Progenitor cell of endocrine pancreas (in vitro differentiated cells): ENCODE results near the gene CAPN13. TPM values are rescaled to one million over a fixed set of nuclear protein-coding genes. Genes with fewer than 3 reads are reported as not detected.

Experiments
- DNase-seq: peaks from one replicate; pipeline ENCODE4 v3.0.0; 2021; ENCODE audit warnings: low spot score; ENCODE audit not compliant: unreplicated experiment
- H3K27ac Mint-ChIP-seq: 2 replicates; pipeline ENCODE4 v1.8.0; 2021; ENCODE audit warnings: mild to moderate bottlenecking, moderate library complexity, mixed read lengths
- H3K27me3 Mint-ChIP-seq: 2 replicates; pipeline ENCODE4 v1.8.0; 2021; ENCODE audit warnings: mixed read lengths
- H3K36me3 Mint-ChIP-seq: 2 replicates; pipeline ENCODE4 v1.8.0; 2022; ENCODE audit warnings: mixed read lengths; ENCODE audit not compliant: insufficient read depth
- H3K4me1 Mint-ChIP-seq: 2 replicates; pipeline ENCODE4 v1.8.0; 2021; ENCODE audit warnings: low read depth, mixed read lengths
- H3K4me3 Mint-ChIP-seq: 2 replicates; pipeline ENCODE4 v1.8.0; 2021; ENCODE audit warnings: low read depth, mild to moderate bottlenecking, moderate library complexity, mixed read lengths
- H3K9me3 Mint-ChIP-seq: 2 replicates; pipeline ENCODE4 v1.8.0; 2021; ENCODE audit warnings: low read depth, mixed read lengths
- total RNA-seq: library from RNA; stranded (reverse); gene quantifications from 2 replicates; pipeline ENCODE4 v1.2.1, GENCODE V29; 2021
- TF ChIP-seq, protein P1 (sequence below): fragments of 200-600 bp; sonication (generic); IDR thresholded peaks from one replicate; pipeline ENCODE4 v1.5.0; 2021; ENCODE audit warnings: antibody characterized with exemption, mild to moderate bottlenecking; ENCODE audit not compliant: unreplicated experiment

Gene CAPN13
- total RNA-seq, 1 donor from 2014 or later: 19.0 TPM

DNA sequence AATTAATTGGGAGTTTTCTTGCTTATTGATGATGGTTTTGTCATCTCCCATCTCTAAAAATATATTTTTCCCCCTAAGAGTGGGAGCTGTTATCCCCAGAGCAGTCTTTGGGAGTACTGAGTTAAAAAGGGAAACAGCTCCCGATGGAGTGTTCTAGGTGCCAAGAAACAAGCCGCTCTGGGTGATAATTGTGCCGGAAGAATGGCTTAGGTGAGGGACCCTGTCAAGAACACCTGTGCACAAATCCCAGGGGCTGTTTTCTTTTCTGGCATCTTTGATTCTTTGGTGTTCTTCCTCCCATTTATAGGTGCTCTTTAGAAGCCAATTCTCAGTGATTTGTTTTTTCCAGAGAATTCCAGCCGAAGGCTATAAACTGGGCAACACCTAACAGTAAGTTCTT, 1.4 kb upstream of the CAPN13 start:
- Mint-ChIP-seq H3K27ac (no peak overlapping the region), H3K27me3 (no peaks in the 10 kb centered on the region), H3K4me3 (no peak overlapping the region), H3K9me3 (no peaks in the 10 kb centered on the region), H3K36me3 (peaks cover 1% of the 10 kb centered on the region), H3K4me1 (peaks cover 17% of the 10 kb centered on the region)
- TF ChIP-seq, protein P1, sequence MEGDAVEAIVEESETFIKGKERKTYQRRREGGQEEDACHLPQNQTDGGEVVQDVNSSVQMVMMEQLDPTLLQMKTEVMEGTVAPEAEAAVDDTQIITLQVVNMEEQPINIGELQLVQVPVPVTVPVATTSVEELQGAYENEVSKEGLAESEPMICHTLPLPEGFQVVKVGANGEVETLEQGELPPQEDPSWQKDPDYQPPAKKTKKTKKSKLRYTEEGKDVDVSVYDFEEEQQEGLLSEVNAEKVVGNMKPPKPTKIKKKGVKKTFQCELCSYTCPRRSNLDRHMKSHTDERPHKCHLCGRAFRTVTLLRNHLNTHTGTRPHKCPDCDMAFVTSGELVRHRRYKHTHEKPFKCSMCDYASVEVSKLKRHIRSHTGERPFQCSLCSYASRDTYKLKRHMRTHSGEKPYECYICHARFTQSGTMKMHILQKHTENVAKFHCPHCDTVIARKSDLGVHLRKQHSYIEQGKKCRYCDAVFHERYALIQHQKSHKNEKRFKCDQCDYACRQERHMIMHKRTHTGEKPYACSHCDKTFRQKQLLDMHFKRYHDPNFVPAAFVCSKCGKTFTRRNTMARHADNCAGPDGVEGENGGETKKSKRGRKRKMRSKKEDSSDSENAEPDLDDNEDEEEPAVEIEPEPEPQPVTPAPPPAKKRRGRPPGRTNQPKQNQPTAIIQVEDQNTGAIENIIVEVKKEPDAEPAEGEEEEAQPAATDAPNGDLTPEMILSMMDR: no peak
- DNase-seq: no peak

DNA sequence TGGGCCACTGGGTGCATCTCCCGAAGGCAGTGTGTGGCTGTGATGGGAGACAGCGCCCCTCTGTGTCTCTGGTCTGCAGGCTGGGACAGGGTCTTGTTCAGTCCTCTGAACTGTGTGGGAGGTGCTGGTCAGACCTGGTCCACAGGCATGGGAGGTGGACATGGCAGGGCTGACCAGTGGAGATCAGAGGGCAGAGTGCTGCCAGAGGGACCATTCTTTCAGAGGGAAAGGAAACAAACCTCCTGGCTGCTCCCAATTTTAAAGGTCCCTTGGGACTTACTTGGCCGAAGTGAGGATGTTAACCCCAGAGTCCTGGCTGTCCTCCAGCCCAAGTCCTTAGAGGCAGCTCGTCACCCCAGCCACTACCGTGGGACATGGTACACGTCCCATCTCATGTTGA, 4.0 kb downstream of the CAPN13 start:
- H3K9me3 Mint-ChIP-seq: no peaks in the 10 kb centered on the region
- H3K27me3 Mint-ChIP-seq: no peaks in the 10 kb centered on the region
- H3K27ac Mint-ChIP-seq: no peak overlapping the region
- no peak for DNase-seq
- no peak overlapping the region for H3K4me3 Mint-ChIP-seq
- TF ChIP-seq, protein P1: no peak
- H3K4me1 Mint-ChIP-seq: peaks cover 19% of the 10 kb centered on the region
- H3K36me3 Mint-ChIP-seq: peaks cover 3% of the 10 kb centered on the region

DNA sequence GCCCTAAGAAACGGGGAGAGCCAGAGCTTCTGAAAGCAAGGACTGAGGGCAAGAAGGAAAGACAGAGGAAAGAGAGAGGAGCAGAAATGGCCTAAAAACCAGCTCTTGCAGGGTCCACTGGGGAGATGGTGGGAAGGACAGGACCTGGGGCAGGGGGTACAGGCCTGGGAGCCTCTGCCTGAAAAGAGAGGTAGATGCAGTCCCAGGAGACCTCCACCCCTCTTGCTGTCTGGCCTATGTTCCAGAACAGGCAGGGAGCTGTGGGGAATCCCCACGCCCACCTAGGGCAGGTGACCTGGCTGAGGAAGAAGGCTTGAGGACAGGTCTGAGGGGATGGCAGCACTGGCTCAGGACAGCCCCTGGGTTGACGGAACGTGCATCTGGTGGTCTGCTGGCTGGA, 4.6 kb downstream of the CAPN13 start:
- Mint-ChIP-seq H3K4me3 (no peak overlapping the region), H3K9me3 (no peaks in the 10 kb centered on the region), H3K27me3 (no peaks in the 10 kb centered on the region), H3K36me3 (peaks cover 3% of the 10 kb centered on the region), H3K27ac (no peak overlapping the region), H3K4me1 (peaks cover 18% of the 10 kb centered on the region)
- DNase-seq: no peak
- TF ChIP-seq, protein P1: no peak

DNA sequence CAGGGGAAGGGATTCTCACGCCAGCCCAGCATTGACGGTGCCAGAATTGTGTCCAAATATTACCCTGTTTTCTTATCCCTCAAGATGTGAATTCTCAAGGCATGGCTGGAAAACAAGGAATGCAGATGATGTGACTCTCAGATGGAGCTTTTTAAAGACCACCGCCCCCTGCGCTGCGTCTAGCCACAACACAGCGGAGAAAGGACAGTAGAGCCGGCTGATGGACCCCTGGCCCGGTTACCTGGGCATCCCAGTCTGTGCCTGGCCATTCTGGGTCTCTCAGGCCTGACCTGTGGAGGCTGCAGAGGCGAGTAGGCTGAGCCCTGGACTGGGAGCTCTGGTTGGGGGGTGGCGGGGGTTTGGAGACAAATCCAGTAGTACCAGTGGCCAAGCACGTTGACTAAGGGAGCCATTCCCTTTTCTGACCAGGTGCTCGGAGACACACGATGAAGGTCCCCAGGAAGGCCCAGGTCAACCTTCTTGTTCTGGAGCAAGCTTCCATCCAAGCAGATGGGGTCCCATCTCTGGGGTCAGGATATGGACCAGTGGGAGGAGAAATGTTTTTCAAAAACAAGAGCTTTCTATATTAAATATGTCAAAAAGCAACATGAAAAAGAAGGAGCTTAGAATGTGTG, 5.3 kb downstream of the CAPN13 start:
- TF ChIP-seq, protein P1: no peak
- Mint-ChIP-seq H3K9me3 (no peaks in the 10 kb centered on the region), H3K27ac (no peak overlapping the region), H3K4me3 (no peak overlapping the region), H3K27me3 (no peaks in the 10 kb centered on the region), H3K4me1 (peaks cover 16% of the 10 kb centered on the region), H3K36me3 (peaks cover 3% of the 10 kb centered on the region)
- DNase-seq: no peak

DNA sequence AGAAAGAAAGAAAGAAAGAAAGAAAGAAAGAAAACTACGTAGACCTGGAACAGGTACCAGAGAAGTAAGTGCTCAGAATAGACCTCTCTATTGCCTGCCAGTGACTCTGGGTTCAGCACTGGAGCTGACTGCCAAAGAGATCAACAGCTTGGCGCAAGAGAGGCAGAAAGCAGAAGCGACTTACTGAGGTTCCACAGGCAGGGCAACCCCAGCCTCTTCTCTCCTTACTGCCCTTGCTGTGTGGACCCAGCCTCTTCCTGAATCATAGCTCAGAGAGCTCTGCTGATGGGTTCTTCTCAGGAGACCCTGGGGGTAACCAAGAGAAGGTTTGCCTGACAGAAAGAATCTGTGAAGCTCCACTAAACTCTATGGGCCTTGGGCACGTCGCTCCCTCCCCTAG, 7.1 kb downstream of the CAPN13 start:
- Mint-ChIP-seq H3K9me3 (no peaks in the 10 kb centered on the region), H3K27ac (no peak overlapping the region), H3K36me3 (peaks cover 2% of the 10 kb centered on the region), H3K27me3 (no peaks in the 10 kb centered on the region), H3K4me1 (peaks cover 20% of the 10 kb centered on the region), H3K4me3 (no peak overlapping the region)
- DNase-seq: no peak
- TF ChIP-seq, protein P1: no peak
